GM18507 (cell line): ENCODE measurements around the gene HEXIM1.
A peak's percentile ranks its signal among the peaks of the same experiment; 100 is the strongest.

ENCODE experiments used
- DNase-seq: peaks from one replicate; pipeline ENCODE4 v3.0.0; 2011; ENCODE audit warnings: low read depth; ENCODE audit not compliant: insufficient read length; ENCODE audit errors: extremely low spot score
- FAIRE-seq: peaks from 2 replicates; lab custom pipeline; 2011; peaks lifted over from hg19 to GRCh38; lab: Jason Lieb, UNC

HEXIM1 gene

DNA sequence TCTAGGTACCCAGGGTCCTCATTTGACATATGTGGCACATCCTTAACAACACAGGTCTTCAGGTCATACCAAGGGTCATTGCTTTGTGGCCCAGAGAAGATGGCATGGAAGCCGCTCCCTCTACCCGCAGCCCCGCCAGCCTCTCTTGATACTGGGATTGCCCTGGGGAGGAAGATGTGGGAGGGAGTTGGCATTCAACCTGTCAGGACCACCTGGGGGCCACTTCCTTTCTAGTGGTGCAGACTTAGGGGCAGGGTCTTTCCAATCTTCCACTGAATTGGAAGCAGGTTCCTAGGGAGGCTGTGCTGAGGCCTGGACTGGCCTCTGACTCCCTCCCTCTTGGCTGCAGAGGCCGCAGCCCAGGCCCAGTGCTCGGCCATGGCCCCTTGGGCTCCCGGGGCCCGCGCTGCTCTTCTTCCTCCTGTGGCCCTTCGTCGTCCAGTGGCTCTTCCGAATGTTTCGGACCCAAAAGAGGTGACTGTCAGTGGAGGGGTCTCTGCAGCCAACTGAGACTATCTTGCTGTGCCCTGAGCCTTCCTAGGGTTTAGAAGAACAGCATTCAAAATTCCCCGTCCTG is 5.1 kb upstream of the HEXIM1 start:
- DNase-seq (no peak), FAIRE-seq (no peak)

DNA sequence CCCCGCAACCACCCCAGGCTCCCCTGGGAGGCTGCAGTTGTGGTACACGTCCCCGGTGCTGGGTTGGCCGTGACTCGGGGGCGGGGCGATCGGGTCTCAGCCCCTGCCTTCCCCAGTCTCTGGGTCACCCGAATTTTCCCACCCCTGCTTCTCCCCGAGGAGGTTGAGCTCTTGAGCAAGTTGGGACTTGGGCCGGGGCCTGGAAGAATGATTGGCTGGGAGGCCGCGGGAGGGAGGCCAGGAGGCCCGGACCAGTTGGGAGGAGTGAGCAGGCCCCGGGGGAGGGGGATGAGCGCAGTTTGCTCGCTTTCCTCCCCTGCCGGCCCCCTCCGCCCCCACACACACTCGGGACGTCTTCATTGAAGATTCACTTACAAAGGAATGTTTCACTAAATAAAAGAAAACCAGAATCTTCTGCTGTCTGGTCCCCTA is 4.5 kb upstream of the HEXIM1 start:
- FAIRE-seq, result peak; percentile 24
- DNase-seq, result no peak

- DNase-seq (no peak), FAIRE-seq (no peak)
These were observed 3.9 kb upstream of the HEXIM1 start for GRCh38 chr17:45144199-45145034.

DNA sequence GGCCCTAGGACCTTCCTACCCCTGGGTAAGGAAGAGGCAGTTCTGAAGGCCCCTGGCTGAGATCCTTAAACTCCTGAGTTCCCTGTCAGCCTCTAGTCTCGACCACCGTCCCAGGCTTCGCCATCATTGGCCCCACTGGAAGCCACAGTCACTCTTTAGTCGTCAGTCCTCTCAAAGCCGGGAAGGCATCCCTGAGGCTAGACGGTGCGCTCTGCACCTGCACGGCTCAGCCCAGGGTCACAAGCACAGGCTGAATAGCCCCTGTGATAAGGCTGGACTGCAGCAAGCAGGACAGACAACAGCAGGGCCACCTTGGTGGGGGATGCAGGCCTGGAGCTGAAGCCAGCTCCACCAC is 3.3 kb upstream of the HEXIM1 start:
- FAIRE-seq (no peak), DNase-seq (no peak)

DNA sequence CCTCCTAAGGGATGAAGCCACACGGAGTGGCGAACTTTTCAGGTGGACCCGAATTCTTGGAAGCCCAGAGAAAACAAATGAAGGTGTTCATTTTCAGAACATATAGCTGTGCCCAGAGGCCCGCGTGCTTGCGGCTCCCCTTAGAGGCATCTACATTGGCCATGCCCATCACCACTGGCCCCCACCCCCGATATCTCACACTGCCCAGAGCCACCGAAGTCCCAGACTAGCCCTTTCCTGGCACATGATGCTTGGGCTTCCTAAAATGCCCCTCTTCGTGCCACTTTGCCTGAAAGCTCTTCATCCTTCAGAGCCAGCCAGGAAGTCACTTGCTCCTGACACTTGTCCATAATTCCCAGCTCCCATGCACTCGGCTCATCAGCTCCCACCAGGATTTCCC is 2.1 kb upstream of the HEXIM1 start:
- no peak for FAIRE-seq
- no peak for DNase-seq

GRCh38 chr17:45146592-45146889 is 1.7 kb upstream of the HEXIM1 start:
- FAIRE-seq (no peak), DNase-seq (no peak)

GRCh38 chr17:45146890-45147580 is 1.2 kb upstream of the HEXIM1 start:
- peak; percentile 35 for FAIRE-seq
- no peak for DNase-seq

DNA sequence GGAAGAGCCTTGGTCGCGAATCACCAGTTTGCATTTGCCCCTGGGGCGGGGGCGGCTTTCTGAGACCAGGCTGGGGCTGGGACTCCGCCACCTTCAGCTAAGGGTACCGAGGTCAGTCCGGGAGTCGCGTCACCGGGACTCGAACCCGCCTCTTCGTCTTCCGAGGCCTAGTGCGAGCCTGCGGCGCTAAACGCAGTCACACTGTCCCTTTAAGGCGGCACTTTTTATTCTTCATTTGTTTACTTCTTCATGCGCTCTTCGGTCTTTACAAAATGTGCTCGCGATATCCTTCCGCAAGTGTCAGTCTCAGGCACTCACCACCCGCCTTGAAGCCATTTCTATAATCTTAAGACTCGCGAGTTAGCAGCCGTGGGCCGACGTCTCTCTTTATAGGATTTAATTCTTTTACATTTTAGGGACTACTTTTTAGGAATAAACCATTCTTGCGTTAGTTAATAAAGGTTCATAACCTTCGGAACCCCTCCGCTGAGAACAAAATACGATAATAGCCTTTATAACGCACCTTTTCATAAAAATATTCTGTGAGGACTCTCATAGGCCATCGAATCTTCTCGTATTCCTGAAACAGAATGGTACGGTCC is 593 bp upstream of the HEXIM1 start:
- DNase-seq (no peak), FAIRE-seq (no peak)

GRCh38 chr17:45149037-45149668 is 878 bp downstream of the HEXIM1 start:
- DNase-seq (no peak), FAIRE-seq (peak; percentile 58)

GRCh38 chr17:45149669-45150664 is 1.7 kb downstream of the HEXIM1 start:
- no peak for FAIRE-seq
- no peak for DNase-seq

GRCh38 chr17:45150911-45151809 is 2.9 kb downstream of the HEXIM1 start:
- DNase-seq (no peak), FAIRE-seq (no peak)

- no peak for DNase-seq
- FAIRE-seq, result no peak
These were observed 6.8 kb downstream of the HEXIM1 start for GRCh38 chr17:45155029-45155428.

GRCh38 chr17:45155483-45155882 is 7.2 kb downstream of the HEXIM1 start:
- DNase-seq (no peak), FAIRE-seq (no peak)

DNA sequence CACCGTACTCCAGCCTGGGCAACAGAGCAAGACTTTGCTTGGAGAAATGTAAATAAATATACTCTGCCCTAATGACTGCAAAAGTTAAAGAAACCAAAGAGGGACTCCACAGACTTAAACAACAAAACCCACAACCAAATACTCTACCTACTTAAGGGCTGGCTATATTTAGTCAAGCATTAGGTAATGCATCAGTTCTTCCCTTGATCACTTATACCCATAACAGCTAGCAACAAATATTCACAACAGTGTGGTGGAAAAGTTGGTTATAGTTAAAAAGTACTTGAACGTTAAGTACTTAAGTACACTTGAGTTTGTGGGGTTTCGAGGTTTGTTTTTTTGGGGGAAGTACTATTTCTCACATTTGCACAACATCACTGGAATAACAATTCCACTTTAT is 8.0 kb downstream of the HEXIM1 start:
- FAIRE-seq, result no peak

DNA sequence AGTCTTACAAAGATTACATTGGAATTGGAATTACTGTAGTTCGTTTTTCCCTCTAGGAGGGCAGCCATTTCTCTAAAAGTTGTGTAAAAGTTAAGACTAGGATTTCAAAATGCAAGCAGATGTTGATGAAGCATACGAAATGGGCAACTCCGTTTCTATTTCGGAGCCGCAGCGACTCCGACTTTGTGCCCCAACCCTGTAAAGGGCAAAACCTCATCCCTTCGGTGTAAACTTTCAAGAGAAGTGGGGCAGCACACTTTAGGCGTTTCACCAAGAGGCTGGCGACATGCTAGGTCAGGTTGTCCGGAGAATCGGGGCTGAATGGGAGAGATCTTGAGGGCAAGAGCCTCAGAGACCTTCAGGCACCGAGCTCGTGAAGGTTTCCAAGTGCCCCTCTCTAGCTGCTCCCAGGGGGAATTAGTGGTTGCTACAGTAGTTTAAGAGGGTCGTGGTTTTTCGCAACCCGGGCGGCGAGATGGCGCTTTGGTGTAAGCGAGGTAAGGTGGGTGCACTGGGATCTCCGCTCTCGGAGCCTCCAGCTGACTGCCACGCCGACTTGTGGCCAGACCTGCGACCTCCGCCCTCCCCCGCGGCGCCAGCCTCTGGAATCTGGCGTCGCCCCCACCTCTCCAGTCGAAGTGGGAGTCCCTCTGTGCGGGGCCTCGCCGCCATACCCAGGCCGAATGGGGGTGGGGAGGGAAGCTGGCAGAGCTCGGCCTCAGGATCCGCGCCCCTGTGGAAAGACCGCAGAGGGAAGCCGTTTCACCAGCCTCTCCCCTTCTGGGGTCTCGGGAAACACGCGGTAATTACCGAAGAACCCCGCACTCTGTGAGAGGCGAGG is 12.4 kb downstream of the HEXIM1 start:
- peak; percentile 71 for FAIRE-seq
- no peak for DNase-seq

More for the DNA sequence above, 8.0 kb downstream of the HEXIM1 start:
- DNase-seq, result no peak

GRCh38 chr17:45161288-45162024 is 13.2 kb downstream of the HEXIM1 start, which contains the start of gene HEXIM2:
Gene HEXIM2 (plus strand): TSS chr17:45161875. CDS start chr17:45162794, 919 bp downstream.
- FAIRE-seq (peak; percentile 98), DNase-seq (peak; percentile 93)
